ENCODE measurements around the gene ABCG2. TPM values are rescaled to one million over a fixed set of nuclear protein-coding genes. Genes with fewer than 3 reads are reported as not detected.

The ABCG2 gene
- polyA plus RNA-seq, 2 of the 4 experiments (the other 2 are of a cell fraction) = 27.9 to 55.3 TPM

GRCh38 chr4:88185906-88186305 is 27.5 kb upstream of the ABCG2 start:
- no peak for DNase-seq (ENCODE audit: low read depth in 1 of 2, low spot score in 1 of 2)
- no peak for ATAC-seq
- Histone ChIP-seq H3K4me3 (no peak overlapping the region), H3K4me1 (peaks cover 15% of the 10 kb centered on the region), H3K9me3 (no peaks in the 10 kb centered on the region; the same call in 2 of the 3 replicates), H3K27ac (no peak overlapping the region), H3K4me2 (no peak overlapping the region)
- FAIRE-seq = no peak
- ChIA-PET CTCF (no interaction called here), POLR2A (no interaction called here)
- TF ChIP-seq SREBF2 (IDR thresholded peaks at IDR 0.05) (no peak), ATOH8 (CRISPR knock-in tag; IDR thresholded peaks at IDR 0.05; ENCODE audit: low read depth) (no peak), POLR2A (IDR thresholded peaks at IDR 0.05; ENCODE audit: low read length) (no peak), PBX3 (IDR thresholded peaks at IDR 0.05) (no peak), MAFK (IDR thresholded peaks at IDR 0.05; ENCODE audit: partially characterized antibody) (no peak), GATA3 (IDR thresholded peaks at IDR 0.05; ENCODE audit: borderline replicate concordance) (no peak), HDAC2 (IDR thresholded peaks at IDR 0.05) (no peak), CHD4 (IDR thresholded peaks at IDR 0.05; ENCODE audit: borderline replicate concordance) (no peak)

- POLR2A ChIA-PET = no interaction called here
- H3K4me3 ChIP-seq = no peak overlapping the region
- H3K27ac ChIP-seq = peak overlapping the region; percentile 89 to 92
- DNase-seq (ENCODE audit: low read depth in 1 of 2, low spot score in 1 of 2) (no peak), ATAC-seq (no peak), FAIRE-seq (no peak)
- H3K4me1 ChIP-seq = peaks cover 14% of the 10 kb centered on the region
- 93% methylated on average over 4 of the region's 4 CpGs for WGBS (ENCODE audit: missing lambda C conversion rate)
- CTCF ChIA-PET = interaction anchor here (1.3 kb wide), 1 partner anchor 33 kb away, joined by 3 read pairs; no protein-coding TSS in a partner anchor
- H3K4me2 ChIP-seq = no peak overlapping the region
- no peak for TF ChIP-seq NPAS2 (CRISPR knock-in tag; IDR thresholded peaks at IDR 0.05; ENCODE audit: borderline replicate concordance)
- no peak for TF ChIP-seq HEYL (CRISPR knock-in tag; IDR thresholded peaks at IDR 0.05)
- no peak for TF ChIP-seq ZSCAN20 (CRISPR knock-in tag; IDR thresholded peaks at IDR 0.05)
- TF ChIP-seq HOXB5 (CRISPR knock-in tag; IDR thresholded peaks at IDR 0.05) = no peak
- TF ChIP-seq BHLHE40 (IDR thresholded peaks at IDR 0.05; ENCODE audit: low read depth, low read length) = no peak
- no peak for TF ChIP-seq FOSL2 (IDR thresholded peaks at IDR 0.05)
- TF ChIP-seq FOSL2 (CRISPR knock-in tag; IDR thresholded peaks at IDR 0.05) = no peak
- TF ChIP-seq ESRRA (IDR thresholded peaks at IDR 0.05; ENCODE audit: borderline replicate concordance, low read length) = no peak
- TF ChIP-seq CBX8 (IDR thresholded peaks at IDR 0.05) = no peak
- no peak for TF ChIP-seq TFCP2L1 (CRISPR knock-in tag; IDR thresholded peaks at IDR 0.05)
- TF ChIP-seq JUN (IDR thresholded peaks at IDR 0.05) = no peak
- TF ChIP-seq RNF2 (IDR thresholded peaks at IDR 0.05; ENCODE audit: borderline replicate concordance, low read depth) = no peak
- TF ChIP-seq ZC3H11A (IDR thresholded peaks at IDR 0.05) = no peak
- no peak for TF ChIP-seq ATOH8 (CRISPR knock-in tag; IDR thresholded peaks at IDR 0.05; ENCODE audit: low read depth)
- TF ChIP-seq ELK1 (IDR thresholded peaks at IDR 0.05; ENCODE audit: low read depth, low read length) = no peak
- no peak for TF ChIP-seq MAFK (IDR thresholded peaks at IDR 0.05; ENCODE audit: partially characterized antibody)
- no peak for TF ChIP-seq BCL3 (IDR thresholded peaks at IDR 0.05)
- no peak for TF ChIP-seq PBX3 (IDR thresholded peaks at IDR 0.05)
- TF ChIP-seq TP53 (CRISPR knock-in tag; IDR thresholded peaks at IDR 0.05) = no peak
- no peak for TF ChIP-seq RCOR1 (IDR thresholded peaks at IDR 0.05; ENCODE audit: low read depth, low read length)
- TF ChIP-seq HES2 (IDR thresholded peaks at IDR 0.05) = no peak
- peaks cover 9% of the 10 kb centered on the region; the same call in 1 of the 3 replicates for H3K9me3 ChIP-seq
These were observed 20.8 kb upstream of the ABCG2 start for GRCh38 chr4:88179261-88179660.

Data from A549 (cell line).